RPMI7951 (cell line): ENCODE results near the gene CPNE9. TPM values are rescaled to one million over a fixed set of nuclear protein-coding genes. Genes with fewer than 3 reads are reported as not detected.
A peak's percentile ranks its signal among the peaks of the same experiment; 100 is the strongest.
"Not testable (repeated sequence)": the region's sequence is repeated elsewhere in the genome, so short reads cannot be mapped to it uniquely, and the experiment has no call there.

Experiments used
- DNase-seq: peaks from one replicate; pipeline ENCODE4 v3.0.0-alpha.2; 2012; ENCODE audit warnings: low read depth
- total RNA-seq: library from RNA; depleted of rRNA; stranded (reverse); fragments of >200 nt; shearing (Covaris generic); gene quantifications from 2 replicates; pipeline ENCODE4 v1.2.3, GENCODE V29; 2014

CPNE9 gene
- total RNA-seq, 1 experiment from 2014 or later = not detected

GRCh38 chr3:9746330-9746729 lies 42.7 kb downstream of the CPNE9 start:
- DNase-seq = peak; percentile 89

GRCh38 chr3:9747267-9747666 lies 43.6 kb downstream of the CPNE9 start:
- peak; percentile 78 for DNase-seq

- no peak for DNase-seq
Observed at GRCh38 chr3:9748031-9748430, 44.4 kb downstream of the CPNE9 start.

GRCh38 chr3:9749296-9749644 lies 45.6 kb downstream of the CPNE9 start:
- no peak for DNase-seq

GRCh38 chr3:9749645-9750555 lies 46.3 kb downstream of the CPNE9 start, which contains the start of gene OGG1:
Gene OGG1 (plus strand): TSS chr3:9749952. CDS start chr3:9750287, 335 bp downstream.
- DNase-seq = peak; percentile 100

- DNase-seq = peak; percentile 52
Observed at GRCh38 chr3:9750556-9751411, 47.2 kb downstream of the CPNE9 start.

- no peak for DNase-seq
Observed at GRCh38 chr3:9754678-9755077, 51.0 kb downstream of the CPNE9 start.

- no peak for DNase-seq
Observed at GRCh38 chr3:9757427-9757826, 53.8 kb downstream of the CPNE9 start.

GRCh38 chr3:9760779-9761505 lies 57.3 kb downstream of the CPNE9 start:
- DNase-seq = no peak

- DNase-seq = no peak
Observed at GRCh38 chr3:9761919-9762318, 58.3 kb downstream of the CPNE9 start.

- no peak for DNase-seq
Observed at GRCh38 chr3:9762871-9763270, 59.2 kb downstream of the CPNE9 start.

GRCh38 chr3:9765865-9766264 lies 62.2 kb downstream of the CPNE9 start:
- DNase-seq = no peak

- no peak for DNase-seq
Observed at GRCh38 chr3:9767418-9767817, 63.8 kb downstream of the CPNE9 start.

GRCh38 chr3:9768141-9768775 lies 64.6 kb downstream of the CPNE9 start:
- no peak for DNase-seq

- DNase-seq = no peak
Observed at GRCh38 chr3:9769012-9769411, 65.4 kb downstream of the CPNE9 start.

- DNase-seq = peak; percentile 68
Observed at GRCh38 chr3:9769426-9770275, 66.0 kb downstream of the CPNE9 start, which contains the start of gene CAMK1. Gene CAMK1 (minus strand): TSS chr3:9769947. CDS start chr3:9767749, 2,198 bp downstream.

GRCh38 chr3:9770276-9770812 lies 66.7 kb downstream of the CPNE9 start:
- peak; percentile 27 for DNase-seq

- DNase-seq = not testable (repeated sequence)
Observed at GRCh38 chr3:9771007-9771406, 67.4 kb downstream of the CPNE9 start.

GRCh38 chr3:9776896-9777693 lies 73.5 kb downstream of the CPNE9 start:
- DNase-seq = no peak
